HCT116 (cell line): ENCODE results near the gene RPRML. TPM values are rescaled to one million over a fixed set of nuclear protein-coding genes. Genes with fewer than 3 reads are reported as not detected.

Source experiments
- ATAC-seq: fragments of 200-7000 bp; cut with Tn5 transposase; 2 replicates; pipeline ENCODE4 v1.9.1; 2020; ENCODE audit warnings: mild to moderate bottlenecking, moderate library complexity
- BruUV-seq: library from RNA; stranded (reverse); fragments of 400-500 nt; replicated peaks from 2 replicates; lab custom pipeline; 2021; lab: Mats Ljungman, UMichigan
- CTCF ChIA-PET: fragments of 300-600 bp; sonication (Branson Sonifier 250); formaldehyde crosslinking; loops from one replicate; lab custom pipeline; 2021; ENCODE audit warnings: antibody characterized with exemption; lab: Charles Lee
- POLR2A ChIA-PET: fragments of 300-600, 350-600 bp; sonication (Branson Sonifier 250); formaldehyde crosslinking; loops from one replicate; lab custom pipeline; 2021; ENCODE audit warnings: antibody characterized with exemption; lab: Charles Lee
- RAD21 ChIA-PET, 2 experiments: fragments of 300-600 bp; sonication (Branson Sonifier 250); formaldehyde crosslinking; loops; one replicate each; lab custom pipeline; 2023; ENCODE audit warnings: low total read pairs in 2 of 2; ENCODE audit not compliant: uncharacterized antibody in 2 of 2, unreplicated experiment in 2 of 2, low non-redundant PET in 1 of 2; lab: Charles Lee
- DNase-seq: peaks from one replicate; pipeline ENCODE4 v3.0.0-alpha.2; 2010; ENCODE audit warnings: low read depth, low spot score
- H2AFZ ChIP-seq: fragments of 200-600 bp; shearing (Covaris generic), sonication (generic); 2 replicates; pipeline ENCODE4 v1.6.1; 2017; ENCODE audit warnings: low read depth, mixed run types, mixed read lengths, antibody characterized with exemption, low read length; ENCODE audit not compliant: poor library complexity, severe bottlenecking
- H3K27ac ChIP-seq: 2 replicates; pipeline ENCODE4 v1.5.1; 2012; ENCODE audit warnings: low read depth, low read length
- H3K27me3 ChIP-seq: fragments of 200-600 bp; sonication (generic); 2 replicates; pipeline ENCODE4 v1.6.1; 2016; ENCODE audit warnings: mixed run types, low read length, mixed read lengths; ENCODE audit not compliant: insufficient read depth
- H3K36me3 ChIP-seq, 2 experiments: fragments of 200-500 bp in 1 of 2; fragments of 200-600 bp in 1 of 2; sonication (Bioruptor generic) in 1 of 2; sonication (generic) in 1 of 2; 2 replicates each; pipeline versions ENCODE4 v1.5.1 to v1.6.1; 2014 to 2016; ENCODE audit warnings: low read length in 2 of 2, inconsistent platforms in 1 of 2, mixed read lengths in 1 of 2, mixed run types in 1 of 2; ENCODE audit not compliant: insufficient read depth in 2 of 2, control insufficient read depth in 1 of 2
- H3K4me1 ChIP-seq, 2 experiments: fragments of 200-600 bp in 1 of 2; sonication (generic) in 1 of 2; 2 replicates each; pipeline versions ENCODE4 v1.5.1 to v1.6.1; 2012 to 2017; ENCODE audit warnings: low read length in 2 of 2, inconsistent platforms in 1 of 2, mild to moderate bottlenecking in 1 of 2, mixed read lengths in 1 of 2, mixed run types in 1 of 2, moderate library complexity in 1 of 2; ENCODE audit not compliant: insufficient read depth in 2 of 2, control insufficient read depth in 1 of 2
- H3K4me2 ChIP-seq: fragments of 200-600 bp; sonication (generic); 2 replicates; pipeline ENCODE4 v1.6.1; 2017; ENCODE audit warnings: mixed run types, low read length, mixed read lengths
- H3K4me3 ChIP-seq, 2 experiments: fragments of 200-600 bp in 1 of 2; sonication (generic) in 1 of 2; replicated peaks in 1 of 2; 2 replicates each; pipeline ENCODE4 v1.5.1; 2011 to 2016; ENCODE audit warnings: low read length in 2 of 2, control low read depth in 1 of 2, low read depth in 1 of 2, mild to moderate bottlenecking in 1 of 2, mixed read lengths in 1 of 2, mixed run types in 1 of 2
- H3K79me2 ChIP-seq: fragments of 200-600 bp; sonication (generic); 2 replicates; pipeline ENCODE4 v1.6.1; 2017; ENCODE audit warnings: mild to moderate bottlenecking, mixed run types, low read length, moderate library complexity, mixed read lengths; ENCODE audit not compliant: insufficient read depth
- H3K9ac ChIP-seq: fragments of 200-600 bp; sonication (generic); 2 replicates; pipeline ENCODE4 v1.6.1; 2016; ENCODE audit warnings: low read length, mixed read lengths
- H3K9me2 ChIP-seq: fragments of 200-600 bp; sonication (generic), shearing (Covaris generic); 2 replicates; pipeline ENCODE4 v1.6.1; 2017; ENCODE audit warnings: mixed run types, mild to moderate bottlenecking, moderate library complexity; ENCODE audit not compliant: insufficient read depth
- H3K9me3 ChIP-seq, 2 experiments: fragments of 200-500 bp in 1 of 2; fragments of 200-600 bp in 1 of 2; sonication (Bioruptor generic) in 1 of 2; sonication (generic) in 1 of 2; 2 replicates each; pipeline ENCODE4 v1.6.1; 2014 to 2017; ENCODE audit warnings: low read length in 2 of 2, mixed read lengths in 2 of 2, inconsistent platforms in 1 of 2, low read depth in 1 of 2, mild to moderate bottlenecking in 1 of 2, mixed run types in 1 of 2, moderate library complexity in 1 of 2; ENCODE audit not compliant: control insufficient read depth in 1 of 2, insufficient read depth in 1 of 2
- H4K20me1 ChIP-seq: fragments of 200-600 bp; sonication (generic), shearing (Covaris generic); 2 replicates; pipeline ENCODE4 v1.6.1; 2017; ENCODE audit warnings: mixed run types, mild to moderate bottlenecking, moderate library complexity; ENCODE audit not compliant: insufficient read depth
- POLR2AphosphoS5 ChIP-seq: IDR thresholded peaks from 2 replicates; pipeline ENCODE4 v1.6.1; 2011; ENCODE audit warnings: mild to moderate bottlenecking, low read depth, low read length, moderate library complexity
- intact Hi-C: fragments of 100-400 bp; cut with micrococcal nuclease; formaldehyde crosslinking; loops from 2 replicates; pipeline ENCODE4 v1.10.0; 2022
- microRNA-seq: library from miRNA; unstranded; fragments of <30 nt; microRNA quantifications from one replicate; pipeline ENCODE4, GENCODE V29; 2016; ENCODE audit warnings: borderline number of aligned reads
- total RNA-seq: library from RNA; stranded (reverse); gene quantifications from one replicate; pipeline ENCODE4 v1.2.1, GENCODE V29; 2021; ENCODE audit not compliant: unreplicated experiment

Gene RPRML
- total RNA-seq, 1 experiment from 2014 or later: not detected

DNA sequence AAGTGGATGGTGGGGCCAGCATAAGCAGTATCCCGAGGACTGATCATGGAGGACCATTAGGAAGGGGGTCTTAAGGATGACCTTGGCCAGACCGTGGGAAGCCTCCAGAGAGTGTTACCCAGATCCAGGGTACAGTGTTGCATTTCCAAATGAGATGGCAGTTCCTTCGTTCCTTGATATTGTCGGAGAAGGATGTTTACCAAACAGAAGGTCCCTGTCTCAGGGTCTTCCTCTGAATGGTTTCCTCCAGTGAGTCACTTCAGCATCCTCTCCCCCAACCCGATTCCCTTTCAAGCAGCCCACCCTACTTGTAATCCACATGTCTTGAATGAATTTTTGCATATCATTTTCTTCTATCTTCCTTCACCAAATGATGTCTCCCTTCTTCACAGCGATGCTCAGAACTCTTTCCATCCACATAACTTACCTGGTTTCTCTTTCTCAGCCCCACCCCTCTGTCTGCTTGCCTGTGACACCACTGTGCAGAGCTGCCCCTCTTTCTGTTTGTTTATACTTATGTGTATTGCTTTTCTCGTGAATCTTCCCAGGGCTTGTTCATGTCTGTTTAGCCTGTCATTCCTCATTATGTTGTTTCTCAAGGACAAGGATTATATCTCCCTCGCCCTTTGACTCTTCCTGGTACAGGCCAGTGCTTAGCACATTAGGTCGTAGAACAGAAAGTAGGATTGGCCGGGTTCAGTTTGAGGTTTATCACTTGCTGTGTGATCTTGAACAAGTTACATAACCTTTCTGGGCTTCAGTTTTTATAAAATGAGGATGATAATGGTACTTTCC is 50.4 kb downstream of the RPRML start:
- no TSS peak for BruUV-seq
- intact Hi-C loops: loop anchor here (10.0 kb wide), 1 partner anchor 144 kb away; no protein-coding TSS in a partner anchor
- ChIA-PET CTCF (interaction anchor here (1.6 kb wide), 1 partner anchor 14 kb away, joined by 6 read pairs; no protein-coding TSS in a partner anchor), POLR2A (no interaction called here), RAD21 (no interaction called here)
- no peak for DNase-seq
- Histone ChIP-seq H3K9ac (no peak overlapping the region), H4K20me1 (peaks cover 6% of the 10 kb centered on the region; the same call in 1 of the 2 replicates), H3K4me2 (no peak overlapping the region), H3K27me3 (no peaks in the 10 kb centered on the region), H3K36me3 (peaks cover 41 to 42% of the 10 kb centered on the region in 2 experiments), H3K4me1 (peaks cover 7 to 10% of the 10 kb centered on the region in 2 experiments), H3K9me3 (no peaks in the 10 kb centered on the region), H3K79me2 (peaks cover 69% of the 10 kb centered on the region), H3K27ac (no peak overlapping the region), H3K9me2 (no peaks in the 10 kb centered on the region), H2AFZ (no peak overlapping the region), H3K4me3 (no peak overlapping the region)
- ATAC-seq: no peak
- TF ChIP-seq POLR2AphosphoS5: no peak

Small RNA genes within 50 kb of the gene (microRNA-seq; reads per million reads assigned to microRNA genes)
- gene MIR5089: 2.0 reads per million

Other genes with a start within 250 kb of the RPRML start
- 5.5 TPM for gene WNT3, start 160.6 kb downstream of the RPRML start, total RNA-seq
- not detected for gene WNT9B, start 127.7 kb downstream of the RPRML start, total RNA-seq
- gene GOSR2, start 56.1 kb downstream of the RPRML start, total RNA-seq: 52.9 TPM
- 191 TPM for gene CDC27, start 210.0 kb upstream of the RPRML start, total RNA-seq
- 0.32 TPM for gene MYL4, start 230.1 kb upstream of the RPRML start, total RNA-seq